ENCODE measurements around the gene ACBD5. TPM values are rescaled to one million over a fixed set of nuclear protein-coding genes. Genes with fewer than 3 reads are reported as not detected.
"Not testable (repeated sequence)": the region's sequence is repeated elsewhere in the genome, so short reads cannot be mapped to it uniquely, and the experiment has no call there.

ACBD5 gene
- total and polyA plus RNA-seq, 7 experiments from 2014 or later, result 6.9 to 22.2 (median 19.2) TPM

DNA sequence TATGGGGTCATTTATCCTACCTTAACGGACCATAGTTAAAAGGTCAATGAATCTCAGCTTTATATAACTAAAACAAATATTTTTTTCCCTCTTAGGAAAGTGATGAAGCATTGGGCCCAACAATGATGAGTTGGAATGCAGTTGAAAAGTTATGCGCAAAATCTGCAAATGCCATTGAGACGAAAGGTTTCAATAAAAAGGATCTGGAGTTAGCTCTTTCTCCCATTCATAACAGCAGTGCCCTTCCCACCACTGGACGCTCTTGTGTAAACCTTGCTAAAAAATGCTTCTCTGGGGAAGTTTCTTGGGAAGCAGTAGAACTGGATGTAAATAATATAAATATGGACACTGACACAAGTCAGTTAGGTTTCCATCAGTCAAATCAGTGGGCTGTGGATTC, 70.7 kb downstream of the ACBD5 start:
- ChIA-PET CTCF (no interaction called here), POLR2A (no interaction called here)
- intact Hi-C loops (cut with micrococcal nuclease), result no loop called here
- H3K27ac Mint-ChIP-seq, result no peak overlapping the region
- peaks cover 0 to 6% (median 0%) of the 10 kb centered on the region in 7 donors for H3K4me1 Mint-ChIP-seq
- peaks cover 0 to 33% (median 4%) of the 10 kb centered on the region in 3 experiments for H3K36me3 ChIP-seq (ENCODE audit: control insufficient read depth in 2 of 3, insufficient read depth in 3 of 3, low read length in 3 of 3)
- no peaks in the 10 kb centered on the region for H3K9me3 Mint-ChIP-seq
- peaks cover 6 to 26% (median 16%) of the 10 kb centered on the region in 5 donors for H3K36me3 Mint-ChIP-seq
- no peaks in the 10 kb centered on the region for H3K9me3 ChIP-seq (ENCODE audit: control insufficient read depth in 2 of 3, low read length in 3 of 3)
- no peak for DNase-seq
- H3K4me3 Mint-ChIP-seq, result no peak overlapping the region
- no peaks in the 10 kb centered on the region for H3K4me1 ChIP-seq (ENCODE audit: control insufficient read depth in 2 of 2, insufficient read depth in 2 of 2, low read length in 2 of 2)
- no peak overlapping the region for H3K4me3 ChIP-seq (ENCODE audit: low read length)
- H3K27me3 Mint-ChIP-seq, result no peaks in the 10 kb centered on the region
- no peak overlapping the region for H3K27ac ChIP-seq (ENCODE audit: low read depth, low read length)
- no peak for ATAC-seq
- H3K27me3 ChIP-seq (ENCODE audit: control insufficient read depth in 2 of 2, insufficient read depth in 2 of 2, low read length in 2 of 2), result no peaks in the 10 kb centered on the region

DNA sequence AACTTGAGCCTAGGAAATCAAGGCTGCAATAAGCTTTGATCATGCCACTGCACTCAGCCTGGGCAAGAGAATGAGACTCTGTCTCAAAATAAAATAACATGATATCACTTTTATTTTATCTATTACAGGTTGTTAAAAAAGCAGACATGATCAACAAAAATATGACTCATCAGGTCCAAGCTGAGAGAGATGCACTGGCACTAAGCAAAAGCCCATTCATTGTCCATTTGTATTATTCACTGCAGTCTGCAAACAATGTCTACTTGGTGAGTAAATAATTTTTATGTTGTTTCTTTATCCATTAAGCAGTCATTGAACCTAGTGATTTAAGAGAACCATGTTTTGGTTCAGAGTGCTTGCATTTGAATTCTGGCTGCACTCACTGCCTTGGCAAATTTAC, 82.2 kb downstream of the ACBD5 start:
- ChIA-PET POLR2A (interaction anchor here (0.9 kb wide), 1 partner anchor 83 kb away, joined by 3 read pairs; no protein-coding TSS in a partner anchor), CTCF (interaction anchor here (0.8 kb wide), 1 partner anchor 65 kb away, joined by 3 read pairs; no protein-coding TSS in a partner anchor)
- Mint-ChIP-seq H3K27ac (peak overlapping the region in 2 of 9 donors; percentile 27 to 54), H3K36me3 (peaks cover 7 to 22% (median 12%) of the 10 kb centered on the region in 5 donors), H3K4me1 (peaks cover 11 to 29% (median 24%) of the 10 kb centered on the region in 7 donors), H3K27me3 (peaks cover 0 to 2% (median 0%) of the 10 kb centered on the region in 5 donors), H3K4me3 (no peak overlapping the region), H3K9me3 (peaks cover 0 to 6% (median 0%) of the 10 kb centered on the region in 11 donors)
- DNase-seq (no peak), ATAC-seq (no peak)
- Histone ChIP-seq H3K4me3 (ENCODE audit: low read length) (no peak overlapping the region), H3K27me3 (ENCODE audit: control insufficient read depth in 2 of 2, insufficient read depth in 2 of 2, low read length in 2 of 2) (no peaks in the 10 kb centered on the region), H3K9me3 (ENCODE audit: control insufficient read depth in 2 of 3, low read length in 3 of 3) (no peaks in the 10 kb centered on the region), H3K27ac (ENCODE audit: low read depth, low read length) (no peak overlapping the region), H3K4me1 (ENCODE audit: control insufficient read depth in 2 of 2, insufficient read depth in 2 of 2, low read length in 2 of 2) (peaks cover under 1 to 1% of the 10 kb centered on the region in 2 donors), H3K36me3 (ENCODE audit: control insufficient read depth in 2 of 3, insufficient read depth in 3 of 3, low read length in 3 of 3) (peaks cover 4 to 30% (median 11%) of the 10 kb centered on the region in 3 experiments)
- intact Hi-C loops (cut with micrococcal nuclease), result loop anchor here (5.0 kb wide), 2 partner anchors 131 to 721 kb away; partner anchors contain the start of gene APBB1IP (in 1 of the 2)

DNA sequence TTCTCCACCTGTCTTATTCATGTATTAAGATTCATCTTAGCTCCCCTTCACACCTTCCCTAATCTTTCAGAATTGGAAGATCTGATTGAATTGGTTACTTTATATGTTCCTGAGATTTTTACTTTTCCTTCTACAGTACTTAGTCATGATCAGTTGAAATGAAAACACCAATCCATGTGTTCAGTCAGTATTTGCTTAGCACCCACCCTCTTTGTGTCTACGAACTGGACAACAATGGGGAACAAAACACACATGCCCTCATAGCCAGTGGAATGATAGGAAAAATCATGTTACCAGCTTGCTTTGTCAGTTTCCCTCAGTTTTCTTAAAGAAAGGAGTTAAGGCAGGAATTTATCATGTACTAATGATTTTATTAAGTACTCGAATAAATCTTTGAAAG, 83.4 kb downstream of the ACBD5 start:
- POLR2A ChIA-PET, result interaction anchor here (0.9 to 1.7 kb wide), 3 partner anchors 10 to 93 kb away, joined by 3 to 4 read pairs (median 3); no protein-coding TSS in a partner anchor
- Mint-ChIP-seq H3K27ac (peak overlapping the region; percentile 92 to 100 (median 100)), H3K27me3 (peaks cover 0 to 2% (median 0%) of the 10 kb centered on the region in 5 donors), H3K4me3 (peak overlapping the region; percentile 84 to 100 (median 97)), H3K36me3 (peaks cover 7 to 22% (median 20%) of the 10 kb centered on the region in 5 donors), H3K4me1 (peaks cover 23 to 41% (median 35%) of the 10 kb centered on the region in 7 donors), H3K9me3 (peaks cover 0 to 8% (median 0%) of the 10 kb centered on the region in 11 donors)
- Histone ChIP-seq H3K27ac (ENCODE audit: low read depth, low read length) (no peak overlapping the region), H3K36me3 (ENCODE audit: control insufficient read depth in 2 of 3, insufficient read depth in 3 of 3, low read length in 3 of 3) (peaks cover 4 to 23% (median 11%) of the 10 kb centered on the region in 3 experiments), H3K4me1 (ENCODE audit: control insufficient read depth in 2 of 2, insufficient read depth in 2 of 2, low read length in 2 of 2) (peaks cover 13% of the 10 kb centered on the region in 2 donors), H3K27me3 (ENCODE audit: control insufficient read depth in 2 of 2, insufficient read depth in 2 of 2, low read length in 2 of 2) (no peaks in the 10 kb centered on the region), H3K9me3 (ENCODE audit: control insufficient read depth in 2 of 3, low read length in 3 of 3) (no peaks in the 10 kb centered on the region), H3K4me3 (ENCODE audit: low read length) (no peak overlapping the region)
- no peak for ATAC-seq
- intact Hi-C loops (cut with micrococcal nuclease), result loop anchor here (5.0 kb wide), 2 partner anchors 130 to 720 kb away; partner anchors contain the start of gene APBB1IP (in 1 of the 2)
- no peak for DNase-seq
- CTCF ChIA-PET, result interaction anchor here (0.6 to 0.8 kb wide), 2 partner anchors 61 to 95 kb away, joined by 3 read pairs; no protein-coding TSS in a partner anchor

DNA sequence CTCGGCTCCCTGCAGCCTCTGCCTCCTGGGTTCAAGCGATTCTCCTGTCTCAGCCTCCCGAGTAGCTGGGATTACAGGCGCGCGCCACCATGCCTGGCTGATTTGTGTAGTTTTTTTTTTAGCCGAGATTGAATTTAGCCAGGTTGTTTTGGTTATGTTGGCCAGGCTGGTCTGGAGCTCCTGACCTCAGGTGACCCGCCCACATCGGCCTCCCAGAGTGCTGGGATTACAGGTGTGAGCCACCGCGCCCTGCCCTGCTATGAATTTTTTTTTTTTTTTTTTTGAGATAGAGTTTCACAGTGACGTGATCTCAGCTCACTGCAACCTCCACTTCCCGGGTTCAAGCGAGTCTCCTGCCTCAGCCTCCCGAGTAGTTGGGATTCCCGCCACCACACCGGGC, 84.0 kb downstream of the ACBD5 start:
- ATAC-seq; H3K9me3 Mint-ChIP-seq; H3K27me3 ChIP-seq (ENCODE audit: control insufficient read depth in 2 of 2, insufficient read depth in 2 of 2, low read length in 2 of 2); H3K9me3 ChIP-seq (ENCODE audit: control insufficient read depth in 2 of 3, low read length in 3 of 3); H3K27me3 Mint-ChIP-seq: not testable (repeated sequence)
- intact Hi-C loops (cut with micrococcal nuclease), result loop anchor here (5.0 kb wide), 2 partner anchors 129 to 719 kb away; partner anchors contain the start of gene APBB1IP (in 1 of the 2)
- H3K4me3 ChIP-seq (ENCODE audit: low read length), result peak overlapping the region; percentile 90
- peak in 1 of 9 donors; percentile 6 for DNase-seq
- Mint-ChIP-seq H3K36me3 (peaks cover 7 to 19% (median 14%) of the 10 kb centered on the region in 5 donors), H3K4me3 (peak overlapping the region; percentile 25 to 100 (median 99)), H3K27ac (peak overlapping the region; percentile 100), H3K4me1 (peaks cover 27 to 46% (median 38%) of the 10 kb centered on the region in 7 donors)
- peak overlapping the region; percentile 99 for H3K27ac ChIP-seq (ENCODE audit: low read depth, low read length)
- H3K36me3 ChIP-seq (ENCODE audit: control insufficient read depth in 2 of 3, insufficient read depth in 3 of 3, low read length in 3 of 3), result peaks cover under 1 to 22% (median 11%) of the 10 kb centered on the region in 3 experiments
- peaks cover 13 to 17% of the 10 kb centered on the region in 2 donors for H3K4me1 ChIP-seq (ENCODE audit: control insufficient read depth in 2 of 2, insufficient read depth in 2 of 2, low read length in 2 of 2)
- ChIA-PET CTCF (interaction anchor here (0.6 to 0.8 kb wide), 2 partner anchors 62 to 95 kb away, joined by 3 read pairs; no protein-coding TSS in a partner anchor), POLR2A (interaction anchor here (0.9 to 1.7 kb wide), 3 partner anchors 10 to 94 kb away, joined by 3 to 4 read pairs (median 3); no protein-coding TSS in a partner anchor)

- Mint-ChIP-seq H3K9me3 (peaks cover 0 to 8% (median 0%) of the 10 kb centered on the region in 11 donors), H3K4me1 (peaks cover 34 to 60% (median 50%) of the 10 kb centered on the region in 7 donors), H3K36me3 (peaks cover 3 to 21% (median 15%) of the 10 kb centered on the region in 5 donors), H3K27me3 (peaks cover 0 to 2% (median 0%) of the 10 kb centered on the region in 5 donors), H3K4me3 (peak within 1 kb of the TSS; percentile 91 to 100 (median 99)), H3K27ac (peak within 1 kb of the TSS; percentile 100)
- intact Hi-C loops (cut with micrococcal nuclease), result loop anchor here (1.0 to 5.0 kb wide), 13 partner anchors 87 to 1522 kb away; partner anchors contain the start of genes PDSS1 (in 2 of the 2), APBB1IP (in 1 of the 2), BAMBI (in 1 of the 2) and MPP7 (in 1 of the 2)
- Histone ChIP-seq H3K4me3 (ENCODE audit: low read length) (peak within 1 kb of the TSS; percentile 90), H3K27ac (ENCODE audit: low read depth, low read length) (peak within 1 kb of the TSS; percentile 99), H3K4me1 (ENCODE audit: control insufficient read depth in 2 of 2, insufficient read depth in 2 of 2, low read length in 2 of 2) (peaks cover 13 to 17% of the 10 kb centered on the region in 2 donors), H3K36me3 (ENCODE audit: control insufficient read depth in 2 of 3, insufficient read depth in 3 of 3, low read length in 3 of 3) (peaks cover 0 to 17% (median 9%) of the 10 kb centered on the region in 3 experiments), H3K9me3 (ENCODE audit: control insufficient read depth in 2 of 3, low read length in 3 of 3) (no peaks in the 10 kb centered on the region), H3K27me3 (ENCODE audit: control insufficient read depth in 2 of 2, insufficient read depth in 2 of 2, low read length in 2 of 2) (no peaks in the 10 kb centered on the region)
- ChIA-PET CTCF (interaction anchor here (0.7 to 1.2 kb wide), 3 partner anchors 69 to 87 kb away, joined by 3 to 6 read pairs (median 3); no protein-coding TSS in a partner anchor), POLR2A (interaction anchor here (1.0 to 2.7 kb wide), 13 partner anchors 8 to 1379 kb away, joined by 3 to 43 read pairs (median 5); partner anchors contain the start of genes ABI1, ACBD5, ANKRD26 and RAB18)
- DNase-seq (peak; percentile 93 to 97 (median 96)), ATAC-seq (peak; percentile 89)
Observed at GRCh38 chr10:27155066-27155754, 85.4 kb downstream of the ACBD5 start, which contains the start of gene MASTL. MASTL (plus strand) TSS chr10:27155352; CDS start chr10:27155427, 75 bp downstream.

GRCh38 chr10:27153845-27154193, 86.8 kb downstream of the ACBD5 start:
- H3K27ac ChIP-seq (ENCODE audit: low read depth, low read length), result peak overlapping the region; percentile 99
- ChIA-PET POLR2A (interaction anchor here (0.6 to 2.7 kb wide), 23 partner anchors 10 to 684 kb away, joined by 3 to 43 read pairs (median 5); partner anchors contain the start of genes ACBD5, ANKRD26 and RAB18), CTCF (interaction anchor here (0.6 to 1.2 kb wide), 5 partner anchors 31 to 814 kb away, joined by 3 to 6 read pairs (median 4); no protein-coding TSS in a partner anchor)
- intact Hi-C loops (cut with micrococcal nuclease), result loop anchor here (1.0 to 5.0 kb wide), 11 partner anchors 15 to 1523 kb away; partner anchors contain the start of genes RAB18 (in 2 of the 2), ANKRD26 (in 1 of the 2), APBB1IP (in 1 of the 2) and BAMBI (in 1 of the 2)
- H3K27me3 ChIP-seq (ENCODE audit: control insufficient read depth in 2 of 2, insufficient read depth in 2 of 2, low read length in 2 of 2), result no peaks in the 10 kb centered on the region
- H3K27me3 Mint-ChIP-seq, result peaks cover 0 to 2% (median 0%) of the 10 kb centered on the region in 5 donors
- peaks cover 3 to 22% (median 16%) of the 10 kb centered on the region in 5 donors for H3K36me3 Mint-ChIP-seq
- H3K36me3 ChIP-seq (ENCODE audit: control insufficient read depth in 2 of 3, insufficient read depth in 3 of 3, low read length in 3 of 3), result peaks cover 0 to 14% (median 3%) of the 10 kb centered on the region in 3 experiments
- H3K9me3 ChIP-seq (ENCODE audit: control insufficient read depth in 2 of 3, low read length in 3 of 3), result no peaks in the 10 kb centered on the region
- peaks cover 0 to 8% (median 0%) of the 10 kb centered on the region in 11 donors for H3K9me3 Mint-ChIP-seq
- peak overlapping the region; percentile 91 to 100 (median 99) for H3K4me3 Mint-ChIP-seq
- DNase-seq, result no peak
- peak overlapping the region; percentile 90 for H3K4me3 ChIP-seq (ENCODE audit: low read length)
- H3K27ac Mint-ChIP-seq, result peak overlapping the region; percentile 100
- ATAC-seq, result no peak
- H3K4me1 ChIP-seq (ENCODE audit: control insufficient read depth in 2 of 2, insufficient read depth in 2 of 2, low read length in 2 of 2), result peaks cover 13 to 17% of the 10 kb centered on the region in 2 donors
- H3K4me1 Mint-ChIP-seq, result peaks cover 34 to 69% (median 50%) of the 10 kb centered on the region in 7 donors

Measured in naive thymus-derived CD4-positive, alpha-beta T cell (primary cell).